GM12892 (cell line): ENCODE data around the gene NUDT1.

ENCODE experiments used
- DNase-seq: peaks from one replicate; pipeline ENCODE4 v3.0.0; 2011; ENCODE audit not compliant: insufficient read length
- FAIRE-seq: peaks from 2 replicates; lab custom pipeline; 2011; peaks lifted over from hg19 to GRCh38; lab: Jason Lieb, UNC
- POLR2A ChIP-seq: IDR thresholded peaks from 2 replicates; pipeline ENCODE4 v1.6.1; 2011; ENCODE audit warnings: low read depth, low read length, control low read depth
- POLR2AphosphoS5 ChIP-seq: IDR thresholded peaks from 2 replicates; pipeline ENCODE4 v1.6.1; 2011; ENCODE audit warnings: low read depth, low read length, control low read depth
- TAF1 ChIP-seq: IDR thresholded peaks from 2 replicates; pipeline ENCODE4 v1.6.1; 2011; ENCODE audit warnings: low read depth, mild to moderate bottlenecking, control low read depth, low read length, borderline replicate concordance

The NUDT1 gene

GRCh38 chr7:2209146-2209960, 32.7 kb upstream of the NUDT1 start:
- FAIRE-seq, result peak; percentile 79
- TF ChIP-seq TAF1 (no peak), POLR2A (no peak), POLR2AphosphoS5 (peak; percentile 25; the same call in 1 of the 2 replicates)

GRCh38 chr7:2209961-2210323, 32.1 kb upstream of the NUDT1 start:
- no peak for DNase-seq
- TF ChIP-seq POLR2A (no peak), TAF1 (no peak), POLR2AphosphoS5 (no peak; the same call in 1 of the 2 replicates)
- no peak for FAIRE-seq

More at GRCh38 chr7:2209146-2209960, 32.7 kb upstream of the NUDT1 start:
- peak; percentile 80 for DNase-seq

GRCh38 chr7:2210551-2211258, 31.3 kb upstream of the NUDT1 start:
- DNase-seq (no peak), FAIRE-seq (no peak)
- no peak for TF ChIP-seq POLR2AphosphoS5
- TF ChIP-seq POLR2A, result no peak
- no peak for TF ChIP-seq TAF1

GRCh38 chr7:2211259-2211880, 30.7 kb upstream of the NUDT1 start:
- DNase-seq (no peak), FAIRE-seq (no peak)
- TF ChIP-seq POLR2A (0 out of 2 replicates have a peak, but pooled peaks have one; percentile 15), POLR2AphosphoS5 (no peak)

GRCh38 chr7:2211926-2212325, 30.1 kb upstream of the NUDT1 start:
- no peak for DNase-seq
- no peak for FAIRE-seq
- no peak for TF ChIP-seq POLR2A
- no peak for TF ChIP-seq TAF1
- TF ChIP-seq POLR2AphosphoS5, result no peak

GRCh38 chr7:2212906-2213305, 29.1 kb upstream of the NUDT1 start:
- FAIRE-seq (no peak), DNase-seq (no peak)
- TF ChIP-seq POLR2A, result no peak
- TF ChIP-seq TAF1, result no peak
- TF ChIP-seq POLR2AphosphoS5, result no peak

GRCh38 chr7:2213551-2214215, 28.3 kb upstream of the NUDT1 start:
- DNase-seq, result no peak
- no peak for TF ChIP-seq POLR2A
- no peak for TF ChIP-seq POLR2AphosphoS5
- no peak for TF ChIP-seq TAF1
- FAIRE-seq, result no peak

GRCh38 chr7:2214636-2215035, 27.4 kb upstream of the NUDT1 start:
- FAIRE-seq (no peak), DNase-seq (no peak)
- TF ChIP-seq TAF1 (no peak), POLR2AphosphoS5 (no peak), POLR2A (no peak)

- no peak for FAIRE-seq
Measured at GRCh38 chr7:2215851-2216250, 26.2 kb upstream of the NUDT1 start.

GRCh38 chr7:2217206-2217605, 24.8 kb upstream of the NUDT1 start:
- FAIRE-seq (no peak), DNase-seq (no peak)
- TF ChIP-seq POLR2AphosphoS5 (no peak), TAF1 (no peak), POLR2A (no peak)

More at GRCh38 chr7:2215851-2216250, 26.2 kb upstream of the NUDT1 start:
- no peak for DNase-seq
- TF ChIP-seq TAF1 (no peak), POLR2A (no peak), POLR2AphosphoS5 (no peak)

- TF ChIP-seq POLR2AphosphoS5 (no peak), POLR2A (no peak), TAF1 (no peak)
- FAIRE-seq (no peak), DNase-seq (no peak)
Measured at GRCh38 chr7:2217716-2218443, 24.1 kb upstream of the NUDT1 start.

GRCh38 chr7:2218444-2218785, 23.6 kb upstream of the NUDT1 start:
- DNase-seq (no peak), FAIRE-seq (no peak)
- TF ChIP-seq POLR2A (no peak), TAF1 (no peak), POLR2AphosphoS5 (no peak)
